ENCODE measurements around the gene CLIC5. TPM values are rescaled to one million over a fixed set of nuclear protein-coding genes. Genes with fewer than 3 reads are reported as not detected.

CLIC5 gene
- total RNA-seq, 1 donor from 2014 or later, result 10.9 TPM

DNA sequence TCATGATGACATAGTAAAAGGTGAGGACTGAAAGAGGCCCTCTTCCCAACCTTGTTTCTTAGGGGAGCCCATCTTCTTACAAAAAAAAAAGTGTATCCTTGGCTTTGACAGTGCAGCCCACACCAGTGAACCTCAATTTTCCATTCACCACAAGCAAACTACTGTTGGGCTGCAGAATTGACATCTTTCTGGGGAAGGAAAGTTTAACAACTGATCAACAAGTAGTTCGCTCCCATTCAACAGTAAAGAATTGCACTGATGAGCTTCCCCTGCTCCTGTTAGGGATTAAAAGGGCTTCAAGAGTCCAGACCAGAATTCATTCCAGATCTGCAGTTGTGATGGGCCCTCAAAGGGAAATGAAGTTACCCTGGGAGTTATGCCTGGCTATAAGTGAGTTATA, 13.9 kb upstream of the CLIC5 start:
- DNase-seq (ENCODE audit: low spot score), result no peak
- Mint-ChIP-seq H3K9me3 (ENCODE audit: unreplicated experiment) (no peaks in the 10 kb centered on the region), H3K27ac (ENCODE audit: unreplicated experiment) (no peak overlapping the region), H3K4me1 (ENCODE audit: unreplicated experiment) (peaks cover 3% of the 10 kb centered on the region), H3K36me3 (ENCODE audit: low read depth, unreplicated experiment) (no peaks in the 10 kb centered on the region), H3K27me3 (ENCODE audit: unreplicated experiment) (peaks cover 6% of the 10 kb centered on the region), H3K4me3 (ENCODE audit: unreplicated experiment) (no peak overlapping the region)
- TF ChIP-seq, protein P1, sequence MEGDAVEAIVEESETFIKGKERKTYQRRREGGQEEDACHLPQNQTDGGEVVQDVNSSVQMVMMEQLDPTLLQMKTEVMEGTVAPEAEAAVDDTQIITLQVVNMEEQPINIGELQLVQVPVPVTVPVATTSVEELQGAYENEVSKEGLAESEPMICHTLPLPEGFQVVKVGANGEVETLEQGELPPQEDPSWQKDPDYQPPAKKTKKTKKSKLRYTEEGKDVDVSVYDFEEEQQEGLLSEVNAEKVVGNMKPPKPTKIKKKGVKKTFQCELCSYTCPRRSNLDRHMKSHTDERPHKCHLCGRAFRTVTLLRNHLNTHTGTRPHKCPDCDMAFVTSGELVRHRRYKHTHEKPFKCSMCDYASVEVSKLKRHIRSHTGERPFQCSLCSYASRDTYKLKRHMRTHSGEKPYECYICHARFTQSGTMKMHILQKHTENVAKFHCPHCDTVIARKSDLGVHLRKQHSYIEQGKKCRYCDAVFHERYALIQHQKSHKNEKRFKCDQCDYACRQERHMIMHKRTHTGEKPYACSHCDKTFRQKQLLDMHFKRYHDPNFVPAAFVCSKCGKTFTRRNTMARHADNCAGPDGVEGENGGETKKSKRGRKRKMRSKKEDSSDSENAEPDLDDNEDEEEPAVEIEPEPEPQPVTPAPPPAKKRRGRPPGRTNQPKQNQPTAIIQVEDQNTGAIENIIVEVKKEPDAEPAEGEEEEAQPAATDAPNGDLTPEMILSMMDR (IDR thresholded peaks at IDR 0.05; ENCODE audit: unreplicated experiment), result no peak

DNA sequence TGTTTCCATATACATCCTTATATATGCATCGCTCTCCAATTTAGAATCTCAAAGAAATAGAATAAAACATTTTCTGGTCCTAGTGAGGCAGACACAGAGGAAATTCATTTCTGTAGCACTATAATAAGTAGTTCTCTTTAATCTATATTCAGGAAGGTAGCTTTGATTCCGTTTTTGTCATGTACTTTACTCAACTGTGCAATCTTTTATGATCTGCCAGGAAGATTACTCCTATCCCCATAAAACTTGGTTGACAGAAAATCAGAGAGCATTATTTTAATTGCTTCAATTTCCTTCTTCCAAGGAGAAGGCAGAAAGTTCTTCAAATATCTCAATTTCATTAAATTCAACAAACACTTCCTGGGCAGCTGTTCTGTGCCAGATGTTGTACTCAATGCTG, 10.6 kb upstream of the CLIC5 start:
- H3K27me3 Mint-ChIP-seq (ENCODE audit: unreplicated experiment), result peaks cover 3% of the 10 kb centered on the region
- no peaks in the 10 kb centered on the region for H3K9me3 Mint-ChIP-seq (ENCODE audit: unreplicated experiment)
- TF ChIP-seq, protein P1 (IDR thresholded peaks at IDR 0.05; ENCODE audit: unreplicated experiment), result no peak
- no peaks in the 10 kb centered on the region for H3K4me1 Mint-ChIP-seq (ENCODE audit: unreplicated experiment)
- DNase-seq (ENCODE audit: low spot score), result no peak
- H3K27ac Mint-ChIP-seq (ENCODE audit: unreplicated experiment), result no peak overlapping the region
- no peaks in the 10 kb centered on the region for H3K36me3 Mint-ChIP-seq (ENCODE audit: low read depth, unreplicated experiment)
- H3K4me3 Mint-ChIP-seq (ENCODE audit: unreplicated experiment), result no peak overlapping the region

DNA sequence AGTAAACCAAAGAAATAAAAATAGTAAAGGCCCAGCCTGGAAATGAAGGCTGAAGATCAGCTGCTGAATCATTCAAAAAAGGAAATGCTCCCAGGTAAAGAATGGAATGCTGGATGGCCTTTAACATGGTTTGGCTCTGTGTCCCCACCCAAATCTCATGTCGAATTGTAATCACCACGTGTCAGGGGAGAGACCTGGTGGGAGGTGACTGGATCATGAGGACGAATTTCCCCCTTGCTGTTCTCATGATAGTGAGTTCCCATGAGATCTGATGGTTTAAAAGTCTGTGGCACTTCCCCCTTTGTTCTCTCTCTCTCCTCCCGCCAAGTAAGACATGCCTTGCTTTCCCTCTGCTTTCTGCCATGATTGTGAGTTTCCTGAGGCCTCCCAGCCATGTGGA, 9.9 kb upstream of the CLIC5 start:
- Mint-ChIP-seq H3K27me3 (ENCODE audit: unreplicated experiment) (peaks cover 3% of the 10 kb centered on the region), H3K36me3 (ENCODE audit: low read depth, unreplicated experiment) (no peaks in the 10 kb centered on the region), H3K4me3 (ENCODE audit: unreplicated experiment) (no peak overlapping the region), H3K9me3 (ENCODE audit: unreplicated experiment) (no peaks in the 10 kb centered on the region), H3K4me1 (ENCODE audit: unreplicated experiment) (no peaks in the 10 kb centered on the region), H3K27ac (ENCODE audit: unreplicated experiment) (no peak overlapping the region)
- TF ChIP-seq, protein P1 (IDR thresholded peaks at IDR 0.05; ENCODE audit: unreplicated experiment), result no peak
- DNase-seq (ENCODE audit: low spot score), result no peak

DNA sequence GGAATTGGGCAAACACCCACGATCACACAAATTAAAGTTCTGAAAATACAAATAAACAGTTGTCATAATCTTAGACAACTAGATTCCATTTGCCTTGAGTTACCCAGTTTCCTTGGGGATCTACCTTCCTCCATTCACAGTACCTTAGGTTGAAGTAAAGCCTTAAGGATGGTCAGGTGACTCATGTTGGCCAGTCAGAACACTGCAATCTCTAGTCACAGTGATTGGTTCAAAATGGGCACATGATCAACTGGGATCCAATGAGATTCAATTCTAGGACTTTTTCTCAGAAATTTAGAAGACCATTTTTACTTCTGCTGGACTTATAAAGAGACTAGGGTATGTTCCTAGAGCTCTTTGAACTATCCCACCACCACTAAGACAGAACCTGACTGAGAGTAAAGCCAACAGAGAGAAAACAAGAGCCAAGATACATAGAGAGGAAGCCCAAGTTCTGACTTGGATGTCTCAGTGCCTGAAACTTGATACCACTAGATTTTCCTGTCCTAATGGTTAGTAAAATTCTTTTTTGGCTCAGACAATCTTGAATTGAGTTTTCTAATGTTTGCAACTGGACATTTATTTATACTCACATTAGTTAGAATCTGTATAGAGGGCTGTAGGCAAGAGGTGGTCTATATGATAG, 8.6 kb upstream of the CLIC5 start:
- DNase-seq (ENCODE audit: low spot score), result no peak
- Mint-ChIP-seq H3K36me3 (ENCODE audit: low read depth, unreplicated experiment) (no peaks in the 10 kb centered on the region), H3K27me3 (ENCODE audit: unreplicated experiment) (no peaks in the 10 kb centered on the region), H3K4me3 (ENCODE audit: unreplicated experiment) (no peak overlapping the region), H3K4me1 (ENCODE audit: unreplicated experiment) (no peaks in the 10 kb centered on the region), H3K27ac (ENCODE audit: unreplicated experiment) (no peak overlapping the region), H3K9me3 (ENCODE audit: unreplicated experiment) (no peaks in the 10 kb centered on the region)
- TF ChIP-seq, protein P1 (IDR thresholded peaks at IDR 0.05; ENCODE audit: unreplicated experiment), result no peak

DNA sequence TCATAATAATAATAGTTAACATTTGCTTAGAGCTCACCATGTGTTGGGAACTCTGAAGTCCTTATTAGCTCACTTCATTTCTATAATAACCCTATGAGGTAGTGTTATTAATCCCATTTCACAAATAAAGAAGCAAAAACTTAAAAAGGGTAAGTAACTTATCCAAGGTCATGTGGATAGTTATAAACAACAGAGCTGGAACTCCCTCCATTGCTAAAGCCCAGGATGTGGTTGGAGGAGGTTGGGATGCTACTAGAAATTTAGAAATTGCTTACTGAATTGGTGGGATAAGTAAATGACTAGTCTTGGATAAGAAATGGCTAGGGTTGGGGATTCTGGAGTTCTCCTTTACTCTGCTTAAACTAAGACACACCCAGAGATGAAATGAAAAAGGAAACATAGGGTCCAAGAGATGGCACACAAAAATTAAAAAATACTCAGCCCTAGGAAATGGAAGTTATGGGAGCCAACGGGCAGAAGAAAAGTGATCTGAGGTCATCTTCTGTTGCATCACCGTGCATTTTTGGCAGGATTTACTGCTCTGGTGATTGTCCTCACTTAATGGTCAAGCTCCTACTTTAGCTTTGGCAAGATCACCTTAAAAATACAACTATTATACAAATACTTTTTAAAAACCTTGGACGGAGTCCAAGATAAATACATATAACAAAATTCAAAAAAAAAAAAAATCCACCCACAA, 7.7 kb upstream of the CLIC5 start:
- Mint-ChIP-seq H3K36me3 (ENCODE audit: low read depth, unreplicated experiment) (no peaks in the 10 kb centered on the region), H3K4me3 (ENCODE audit: unreplicated experiment) (no peak overlapping the region), H3K27me3 (ENCODE audit: unreplicated experiment) (no peaks in the 10 kb centered on the region), H3K9me3 (ENCODE audit: unreplicated experiment) (no peaks in the 10 kb centered on the region), H3K4me1 (ENCODE audit: unreplicated experiment) (no peaks in the 10 kb centered on the region), H3K27ac (ENCODE audit: unreplicated experiment) (no peak overlapping the region)
- TF ChIP-seq, protein P1 (IDR thresholded peaks at IDR 0.05; ENCODE audit: unreplicated experiment), result no peak
- no peak for DNase-seq (ENCODE audit: low spot score)

Measured in endothelial cell (in vitro differentiated cells).